HCT116 (cell line): ENCODE results near the gene FXYD2. TPM values are rescaled to one million over a fixed set of nuclear protein-coding genes. Genes with fewer than 3 reads are reported as not detected.

Experiments
- ATAC-seq: fragments of 200-7000 bp; cut with Tn5 transposase; 2 replicates; pipeline ENCODE4 v1.9.1; 2020; ENCODE audit warnings: mild to moderate bottlenecking, moderate library complexity
- BruUV-seq: library from RNA; stranded (reverse); fragments of 400-500 nt; replicated peaks from 2 replicates; lab custom pipeline; 2021; lab: Mats Ljungman, UMichigan
- CTCF ChIA-PET: fragments of 300-600 bp; sonication (Branson Sonifier 250); formaldehyde crosslinking; loops from one replicate; lab custom pipeline; 2021; ENCODE audit warnings: antibody characterized with exemption; lab: Charles Lee
- POLR2A ChIA-PET: fragments of 300-600, 350-600 bp; sonication (Branson Sonifier 250); formaldehyde crosslinking; loops from one replicate; lab custom pipeline; 2021; ENCODE audit warnings: antibody characterized with exemption; lab: Charles Lee
- RAD21 ChIA-PET, 2 experiments: fragments of 300-600 bp; sonication (Branson Sonifier 250); formaldehyde crosslinking; loops; one replicate each; lab custom pipeline; 2023; ENCODE audit warnings: low total read pairs in 2 of 2; ENCODE audit not compliant: uncharacterized antibody in 2 of 2, unreplicated experiment in 2 of 2, low non-redundant PET in 1 of 2; lab: Charles Lee
- DNase-seq: peaks from one replicate; pipeline ENCODE4 v3.0.0-alpha.2; 2010; ENCODE audit warnings: low read depth, low spot score
- H2AFZ ChIP-seq: fragments of 200-600 bp; shearing (Covaris generic), sonication (generic); 2 replicates; pipeline ENCODE4 v1.6.1; 2017; ENCODE audit warnings: low read depth, mixed run types, mixed read lengths, antibody characterized with exemption, low read length; ENCODE audit not compliant: poor library complexity, severe bottlenecking
- H3K27ac ChIP-seq: 2 replicates; pipeline ENCODE4 v1.5.1; 2012; ENCODE audit warnings: low read depth, low read length
- H3K27me3 ChIP-seq: fragments of 200-600 bp; sonication (generic); 2 replicates; pipeline ENCODE4 v1.6.1; 2016; ENCODE audit warnings: mixed run types, low read length, mixed read lengths; ENCODE audit not compliant: insufficient read depth
- H3K36me3 ChIP-seq, 2 experiments: fragments of 200-500 bp in 1 of 2; fragments of 200-600 bp in 1 of 2; sonication (Bioruptor generic) in 1 of 2; sonication (generic) in 1 of 2; 2 replicates each; pipeline versions ENCODE4 v1.5.1 to v1.6.1; 2014 to 2016; ENCODE audit warnings: low read length in 2 of 2, inconsistent platforms in 1 of 2, mixed read lengths in 1 of 2, mixed run types in 1 of 2; ENCODE audit not compliant: insufficient read depth in 2 of 2, control insufficient read depth in 1 of 2
- H3K4me1 ChIP-seq, 2 experiments: fragments of 200-600 bp in 1 of 2; sonication (generic) in 1 of 2; 2 replicates each; pipeline versions ENCODE4 v1.5.1 to v1.6.1; 2012 to 2017; ENCODE audit warnings: low read length in 2 of 2, inconsistent platforms in 1 of 2, mild to moderate bottlenecking in 1 of 2, mixed read lengths in 1 of 2, mixed run types in 1 of 2, moderate library complexity in 1 of 2; ENCODE audit not compliant: insufficient read depth in 2 of 2, control insufficient read depth in 1 of 2
- H3K4me2 ChIP-seq: fragments of 200-600 bp; sonication (generic); 2 replicates; pipeline ENCODE4 v1.6.1; 2017; ENCODE audit warnings: mixed run types, low read length, mixed read lengths
- H3K4me3 ChIP-seq, 2 experiments: fragments of 200-600 bp in 1 of 2; sonication (generic) in 1 of 2; replicated peaks in 1 of 2; 2 replicates each; pipeline ENCODE4 v1.5.1; 2011 to 2016; ENCODE audit warnings: low read length in 2 of 2, control low read depth in 1 of 2, low read depth in 1 of 2, mild to moderate bottlenecking in 1 of 2, mixed read lengths in 1 of 2, mixed run types in 1 of 2
- H3K79me2 ChIP-seq: fragments of 200-600 bp; sonication (generic); 2 replicates; pipeline ENCODE4 v1.6.1; 2017; ENCODE audit warnings: mild to moderate bottlenecking, mixed run types, low read length, moderate library complexity, mixed read lengths; ENCODE audit not compliant: insufficient read depth
- H3K9ac ChIP-seq: fragments of 200-600 bp; sonication (generic); 2 replicates; pipeline ENCODE4 v1.6.1; 2016; ENCODE audit warnings: low read length, mixed read lengths
- H3K9me2 ChIP-seq: fragments of 200-600 bp; sonication (generic), shearing (Covaris generic); 2 replicates; pipeline ENCODE4 v1.6.1; 2017; ENCODE audit warnings: mixed run types, mild to moderate bottlenecking, moderate library complexity; ENCODE audit not compliant: insufficient read depth
- H3K9me3 ChIP-seq, 2 experiments: fragments of 200-500 bp in 1 of 2; fragments of 200-600 bp in 1 of 2; sonication (Bioruptor generic) in 1 of 2; sonication (generic) in 1 of 2; 2 replicates each; pipeline ENCODE4 v1.6.1; 2014 to 2017; ENCODE audit warnings: low read length in 2 of 2, mixed read lengths in 2 of 2, inconsistent platforms in 1 of 2, low read depth in 1 of 2, mild to moderate bottlenecking in 1 of 2, mixed run types in 1 of 2, moderate library complexity in 1 of 2; ENCODE audit not compliant: control insufficient read depth in 1 of 2, insufficient read depth in 1 of 2
- H4K20me1 ChIP-seq: fragments of 200-600 bp; sonication (generic), shearing (Covaris generic); 2 replicates; pipeline ENCODE4 v1.6.1; 2017; ENCODE audit warnings: mixed run types, mild to moderate bottlenecking, moderate library complexity; ENCODE audit not compliant: insufficient read depth
- ATF3 ChIP-seq: IDR thresholded peaks from 2 replicates; pipeline ENCODE4 v1.6.1; 2012
- CBX3 ChIP-seq: IDR thresholded peaks from 2 replicates; pipeline ENCODE4 v1.6.1; 2012; ENCODE audit warnings: low read depth
- CEBPB ChIP-seq: IDR thresholded peaks from 2 replicates; pipeline ENCODE4 v1.6.1; 2012; ENCODE audit warnings: low read depth
- EGR1 ChIP-seq: IDR thresholded peaks from 2 replicates; pipeline ENCODE4 v1.6.1; 2012; ENCODE audit warnings: low read depth
- ELF1 ChIP-seq: IDR thresholded peaks from 2 replicates; pipeline ENCODE4 v1.6.1; 2012; ENCODE audit warnings: low read depth, borderline replicate concordance
- EZH2phosphoT487 ChIP-seq: fragments of 200-600 bp; IDR thresholded peaks from 2 replicates; pipeline ENCODE4 v1.6.1; 2018; ENCODE audit warnings: antibody characterized with exemption, borderline replicate concordance
- FOSL1 ChIP-seq: IDR thresholded peaks from 2 replicates; pipeline ENCODE4 v1.6.1; 2012; ENCODE audit warnings: low read depth
- JUND ChIP-seq: IDR thresholded peaks from 2 replicates; pipeline ENCODE4 v1.6.1; 2012
- POLR2A ChIP-seq: IDR thresholded peaks from 2 replicates; pipeline ENCODE4 v1.7.0; 2011; ENCODE audit warnings: borderline replicate concordance; ENCODE audit not compliant: insufficient read depth, insufficient read length; ENCODE audit errors: extremely low read depth
- POLR2AphosphoS5 ChIP-seq: IDR thresholded peaks from 2 replicates; pipeline ENCODE4 v1.6.1; 2011; ENCODE audit warnings: mild to moderate bottlenecking, low read depth, low read length, moderate library complexity
- RAD21 ChIP-seq: IDR thresholded peaks from 2 replicates; pipeline ENCODE4 v1.6.1; 2012; ENCODE audit warnings: low read depth, mild to moderate bottlenecking
- SP1 ChIP-seq: IDR thresholded peaks from 2 replicates; pipeline ENCODE4 v1.6.1; 2012; ENCODE audit warnings: low read depth
- SRF ChIP-seq: IDR thresholded peaks from 2 replicates; pipeline ENCODE4 v1.6.1; 2012; ENCODE audit warnings: low read depth
- TCF7L2 ChIP-seq: IDR thresholded peaks from 2 replicates; pipeline ENCODE4 v1.7.0; 2011; ENCODE audit warnings: borderline replicate concordance, inconsistent platforms; ENCODE audit not compliant: insufficient read depth, insufficient read length; ENCODE audit errors: extremely low read depth
- YY1 ChIP-seq: IDR thresholded peaks from 2 replicates; pipeline ENCODE4 v1.6.1; 2011; ENCODE audit warnings: low read length, low read depth, moderate library complexity, mild to moderate bottlenecking; ENCODE audit not compliant: insufficient replicate concordance; ENCODE audit errors: extremely low read depth
- ZBTB33 ChIP-seq: IDR thresholded peaks from 2 replicates; pipeline ENCODE4 v1.6.1; 2011; ENCODE audit warnings: mild to moderate bottlenecking, low read length, moderate library complexity; ENCODE audit not compliant: insufficient replicate concordance; ENCODE audit errors: extremely low read depth
- ZFX ChIP-seq: fragments of 450-650 bp; IDR thresholded peaks from 2 replicates; pipeline ENCODE4 v1.6.1; 2017
- ZNF274 ChIP-seq: fragments of 200-500 bp; sonication (Bioruptor generic); IDR thresholded peaks from 2 replicates; pipeline ENCODE4 v1.6.1; 2014; ENCODE audit warnings: mild to moderate bottlenecking, low read depth, low read length, inconsistent platforms
- intact Hi-C: fragments of 100-400 bp; cut with micrococcal nuclease; formaldehyde crosslinking; loops from 2 replicates; pipeline ENCODE4 v1.10.0; 2022
- total RNA-seq: library from RNA; stranded (reverse); gene quantifications from one replicate; pipeline ENCODE4 v1.2.1, GENCODE V29; 2021; ENCODE audit not compliant: unreplicated experiment
- TF ChIP-seq, protein P1 (sequence below), 3 experiments: fragments of 200-600 bp in 1 of 3; sonication (generic) in 1 of 3; IDR thresholded peaks in 2 of 3; conservative IDR thresholded peaks in 1 of 3; 2 replicates each; pipeline ENCODE4 v1.5.1; 2012 to 2017; ENCODE audit warnings: low read depth in 2 of 3, low read length in 2 of 3, antibody characterized with exemption in 1 of 3, borderline replicate concordance in 1 of 3, control low read depth in 1 of 3, mild to moderate bottlenecking in 1 of 3, mixed read lengths in 1 of 3, mixed run types in 1 of 3, moderate library complexity in 1 of 3; ENCODE audit not compliant: insufficient read depth in 1 of 3
- TF ChIP-seq, protein P2 (sequence below): IDR thresholded peaks from 2 replicates; pipeline ENCODE4 v1.6.1; 2012; ENCODE audit warnings: low read depth

The FXYD2 gene
- total RNA-seq, 1 experiment from 2014 or later = 0.52 TPM

DNA sequence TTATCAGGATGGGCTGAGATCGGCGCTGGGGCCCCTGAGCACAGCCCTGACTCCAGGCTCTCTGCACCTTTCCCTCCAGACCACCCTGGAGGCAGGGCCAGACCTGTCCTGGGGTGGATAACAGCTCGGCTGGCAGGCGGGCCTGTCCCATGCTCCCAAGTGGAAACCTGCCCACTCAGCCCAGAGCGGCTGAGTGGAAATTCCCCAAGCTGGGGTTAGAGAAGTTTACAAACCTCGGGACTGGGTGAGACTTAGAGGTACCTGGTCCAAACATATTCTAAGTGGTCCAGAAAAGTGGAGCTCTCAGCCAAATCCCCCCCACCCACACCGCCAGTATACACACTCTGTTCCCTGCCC lies 4.8 kb upstream of the FXYD2 start:
- no TSS peak for BruUV-seq
- intact Hi-C loops = no loop called here
- no peaks in the 10 kb centered on the region for H3K79me2 ChIP-seq
- H3K27ac ChIP-seq = no peak overlapping the region; the same call in 1 of the 2 replicates
- POLR2A ChIA-PET = no interaction called here
- no peak overlapping the region for H2AFZ ChIP-seq
- H3K4me3 ChIP-seq = no peak overlapping the region
- TF ChIP-seq CBX3 (no peak), EZH2phosphoT487 (no peak), SRF (no peak), YY1 (no peak), RAD21 (no peak), ZBTB33 (no peak), POLR2AphosphoS5 (no peak), ZNF274 (no peak), ZFX (no peak), CEBPB (no peak), ELF1 (no peak), ATF3 (no peak), TCF7L2 (no peak), POLR2A (no peak), JUND (no peak), FOSL1 (no peak), EGR1 (no peak), SP1 (no peak)
- TF ChIP-seq, protein P1, sequence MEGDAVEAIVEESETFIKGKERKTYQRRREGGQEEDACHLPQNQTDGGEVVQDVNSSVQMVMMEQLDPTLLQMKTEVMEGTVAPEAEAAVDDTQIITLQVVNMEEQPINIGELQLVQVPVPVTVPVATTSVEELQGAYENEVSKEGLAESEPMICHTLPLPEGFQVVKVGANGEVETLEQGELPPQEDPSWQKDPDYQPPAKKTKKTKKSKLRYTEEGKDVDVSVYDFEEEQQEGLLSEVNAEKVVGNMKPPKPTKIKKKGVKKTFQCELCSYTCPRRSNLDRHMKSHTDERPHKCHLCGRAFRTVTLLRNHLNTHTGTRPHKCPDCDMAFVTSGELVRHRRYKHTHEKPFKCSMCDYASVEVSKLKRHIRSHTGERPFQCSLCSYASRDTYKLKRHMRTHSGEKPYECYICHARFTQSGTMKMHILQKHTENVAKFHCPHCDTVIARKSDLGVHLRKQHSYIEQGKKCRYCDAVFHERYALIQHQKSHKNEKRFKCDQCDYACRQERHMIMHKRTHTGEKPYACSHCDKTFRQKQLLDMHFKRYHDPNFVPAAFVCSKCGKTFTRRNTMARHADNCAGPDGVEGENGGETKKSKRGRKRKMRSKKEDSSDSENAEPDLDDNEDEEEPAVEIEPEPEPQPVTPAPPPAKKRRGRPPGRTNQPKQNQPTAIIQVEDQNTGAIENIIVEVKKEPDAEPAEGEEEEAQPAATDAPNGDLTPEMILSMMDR (IDR thresholded peaks at IDR 0.05 in 2 of 3, conservative IDR thresholded peaks at IDR 0.05 in 1 of 3; ENCODE audit: borderline replicate concordance in 1 of 3, insufficient read depth in 1 of 3, low read depth in 2 of 3, low read length in 2 of 3) = no peak
- TF ChIP-seq, protein P2, sequence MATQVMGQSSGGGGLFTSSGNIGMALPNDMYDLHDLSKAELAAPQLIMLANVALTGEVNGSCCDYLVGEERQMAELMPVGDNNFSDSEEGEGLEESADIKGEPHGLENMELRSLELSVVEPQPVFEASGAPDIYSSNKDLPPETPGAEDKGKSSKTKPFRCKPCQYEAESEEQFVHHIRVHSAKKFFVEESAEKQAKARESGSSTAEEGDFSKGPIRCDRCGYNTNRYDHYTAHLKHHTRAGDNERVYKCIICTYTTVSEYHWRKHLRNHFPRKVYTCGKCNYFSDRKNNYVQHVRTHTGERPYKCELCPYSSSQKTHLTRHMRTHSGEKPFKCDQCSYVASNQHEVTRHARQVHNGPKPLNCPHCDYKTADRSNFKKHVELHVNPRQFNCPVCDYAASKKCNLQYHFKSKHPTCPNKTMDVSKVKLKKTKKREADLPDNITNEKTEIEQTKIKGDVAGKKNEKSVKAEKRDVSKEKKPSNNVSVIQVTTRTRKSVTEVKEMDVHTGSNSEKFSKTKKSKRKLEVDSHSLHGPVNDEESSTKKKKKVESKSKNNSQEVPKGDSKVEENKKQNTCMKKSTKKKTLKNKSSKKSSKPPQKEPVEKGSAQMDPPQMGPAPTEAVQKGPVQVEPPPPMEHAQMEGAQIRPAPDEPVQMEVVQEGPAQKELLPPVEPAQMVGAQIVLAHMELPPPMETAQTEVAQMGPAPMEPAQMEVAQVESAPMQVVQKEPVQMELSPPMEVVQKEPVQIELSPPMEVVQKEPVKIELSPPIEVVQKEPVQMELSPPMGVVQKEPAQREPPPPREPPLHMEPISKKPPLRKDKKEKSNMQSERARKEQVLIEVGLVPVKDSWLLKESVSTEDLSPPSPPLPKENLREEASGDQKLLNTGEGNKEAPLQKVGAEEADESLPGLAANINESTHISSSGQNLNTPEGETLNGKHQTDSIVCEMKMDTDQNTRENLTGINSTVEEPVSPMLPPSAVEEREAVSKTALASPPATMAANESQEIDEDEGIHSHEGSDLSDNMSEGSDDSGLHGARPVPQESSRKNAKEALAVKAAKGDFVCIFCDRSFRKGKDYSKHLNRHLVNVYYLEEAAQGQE = no peak
- TF ChIP-seq, all 23 proteins: peak for 0
- Histone ChIP-seq H3K9ac (no peak overlapping the region), H4K20me1 (no peaks in the 10 kb centered on the region), H3K4me1 (peaks cover 9 to 20% of the 10 kb centered on the region in 2 experiments), H3K9me2 (no peaks in the 10 kb centered on the region), H3K4me2 (peak overlapping the region; percentile 64), H3K36me3 (no peaks in the 10 kb centered on the region), H3K9me3 (no peaks in the 10 kb centered on the region), H3K27me3 (no peaks in the 10 kb centered on the region)
- DNase-seq = no peak
- CTCF ChIA-PET = no interaction called here
- RAD21 ChIA-PET = no interaction called here
- ATAC-seq = 0 out of 2 replicates have a peak, but pooled peaks have one; percentile 12
